H1 (cell line): Measurements from ENCODE around the gene ELOF1. TPM values are rescaled to one million over a fixed set of nuclear protein-coding genes. Genes with fewer than 3 reads are reported as not detected.

Experiments used
- CTCF ChIA-PET: fragments of 300-600 bp; sonication (Branson Sonifier 250); formaldehyde crosslinking; loops from one replicate; lab custom pipeline; 2021; ENCODE audit not compliant: partially characterized antibody; lab: Charles Lee
- POLR2A ChIA-PET: fragments of 300-600 bp; sonication (Branson Sonifier 250); formaldehyde crosslinking; loops from one replicate; lab custom pipeline; 2021; ENCODE audit warnings: inconsistent platforms; ENCODE audit not compliant: partially characterized antibody; lab: Charles Lee
- DNase-seq, 2 experiments: peaks; one replicate each; pipeline versions ENCODE4 v3.0.0 to v3.0.0-alpha.2; 2010 to 2022; ENCODE audit warnings: low spot score in 2 of 2, low read depth in 1 of 2, mixed read lengths in 1 of 2
- FAIRE-seq: peaks from 2 replicates; lab custom pipeline; 2011; peaks lifted over from hg19 to GRCh38; lab: Jason Lieb, UNC
- H2AFZ ChIP-seq: 2 replicates; pipeline ENCODE4 v1.8.1; 2012; ENCODE audit warnings: low read length, inconsistent platforms
- H2AK5ac ChIP-seq: 2 replicates; pipeline ENCODE4 v1.6.1; 2013; ENCODE audit warnings: low read depth, low read length
- H2BK120ac ChIP-seq: replicated peaks from 2 replicates; pipeline ENCODE3; 2013; ENCODE audit warnings: low read depth, low read length, inconsistent platforms
- H2BK12ac ChIP-seq: 2 replicates; pipeline ENCODE4 v1.6.1; 2013; ENCODE audit warnings: low read depth, low read length
- H2BK15ac ChIP-seq: 2 replicates; pipeline ENCODE4 v1.6.1; 2013; ENCODE audit warnings: low read length
- H2BK20ac ChIP-seq: 2 replicates; pipeline ENCODE4 v1.6.1; 2013; ENCODE audit warnings: low read length
- H2BK5ac ChIP-seq: 2 replicates; pipeline ENCODE4 v1.6.1; 2013; ENCODE audit warnings: low read depth, low read length
- H3K14ac ChIP-seq: 2 replicates; pipeline ENCODE4 v1.6.1; 2013; ENCODE audit warnings: inconsistent platforms; ENCODE audit not compliant: insufficient read length
- H3K18ac ChIP-seq: 2 replicates; pipeline ENCODE4 v1.6.1; 2013; ENCODE audit warnings: low read length; ENCODE audit errors: extremely low read depth
- H3K23ac ChIP-seq: 2 replicates; pipeline ENCODE4 v1.6.1; 2013; ENCODE audit warnings: inconsistent platforms; ENCODE audit not compliant: insufficient read length
- H3K23me2 ChIP-seq: 2 replicates; pipeline ENCODE4 v1.6.1; 2013; ENCODE audit warnings: low read depth, low read length
- H3K27ac ChIP-seq: 2 replicates; pipeline ENCODE4 v1.6.1; 2011; ENCODE audit warnings: low read depth, low read length, inconsistent platforms
- H3K27me3 ChIP-seq, 4 experiments: replicated peaks in 1 of 4; 1 replicate in 1 of 4; 2 replicates in 3 of 4; pipeline versions ENCODE4 v1.6.1 to v1.8.1; 2011 to 2013; ENCODE audit warnings: low read length in 3 of 4, mild to moderate bottlenecking in 3 of 4, inconsistent platforms in 2 of 4, mixed read lengths in 2 of 4, moderate library complexity in 1 of 4; ENCODE audit not compliant: control insufficient read depth in 3 of 4, insufficient read depth in 3 of 4; ENCODE audit errors: extremely low read depth in 1 of 4
- H3K36me3 ChIP-seq, 4 experiments: 2 replicates each; pipeline versions ENCODE4 v1.6.1 to v1.8.1; 2011 to 2013; ENCODE audit warnings: mild to moderate bottlenecking in 4 of 4, low read length in 3 of 4, moderate library complexity in 2 of 4, control low read depth in 1 of 4, inconsistent platforms in 1 of 4; ENCODE audit not compliant: insufficient read depth in 4 of 4, control insufficient read depth in 2 of 4
- H3K4ac ChIP-seq: replicated peaks from 2 replicates; pipeline ENCODE3; 2013; ENCODE audit warnings: low read length, low read depth, mixed read lengths, inconsistent platforms; ENCODE audit not compliant: insufficient read length
- H3K4me1 ChIP-seq, 4 experiments: replicated peaks in 1 of 4; 1 replicate in 1 of 4; 2 replicates in 3 of 4; pipeline versions ENCODE4 v1.6.1 to v1.8.1; 2011 to 2013; ENCODE audit warnings: low read length in 3 of 4, inconsistent platforms in 2 of 4, mixed read lengths in 1 of 4; ENCODE audit not compliant: insufficient read depth in 4 of 4, control insufficient read depth in 3 of 4
- H3K4me2 ChIP-seq, 2 experiments: 2 replicates each; pipeline versions ENCODE4 v1.6.1 to v1.8.1; 2011 to 2013; ENCODE audit warnings: low read depth in 2 of 2, low read length in 2 of 2, control low read depth in 1 of 2, inconsistent platforms in 1 of 2, mild to moderate bottlenecking in 1 of 2; ENCODE audit not compliant: insufficient read depth in 1 of 2
- H3K4me3 ChIP-seq, 4 experiments: fragments of 200-600, 300-600 bp in 1 of 4; sonication (generic), shearing (Covaris generic), sonication (Bioruptor Twin) in 1 of 4; 2 replicates each; pipeline versions ENCODE4 v1.5.1 to v1.8.1; 2011 to 2016; ENCODE audit warnings: low read length in 4 of 4, low read depth in 3 of 4, control low read depth in 2 of 4, inconsistent platforms in 2 of 4, mild to moderate bottlenecking in 2 of 4, mixed read lengths in 1 of 4, moderate library complexity in 1 of 4; ENCODE audit not compliant: insufficient read depth in 2 of 4; ENCODE audit errors: extremely low read depth in 1 of 4
- H3K56ac ChIP-seq: replicated peaks from 2 replicates; pipeline ENCODE3; 2013; ENCODE audit warnings: low read depth, mild to moderate bottlenecking, mixed read lengths, low read length, inconsistent platforms; ENCODE audit not compliant: insufficient read length
- H3K79me1 ChIP-seq: 2 replicates; pipeline ENCODE4 v1.6.1; 2013; ENCODE audit warnings: low read depth, low read length, control low read depth
- H3K79me2 ChIP-seq, 2 experiments: 2 replicates each; pipeline versions ENCODE4 v1.6.1 to v1.8.1; 2012 to 2013; ENCODE audit warnings: low read length in 2 of 2, mild to moderate bottlenecking in 2 of 2, inconsistent platforms in 1 of 2; ENCODE audit not compliant: insufficient read depth in 2 of 2, control insufficient read depth in 1 of 2
- H3K9ac ChIP-seq, 4 experiments: replicated peaks in 1 of 4; 1 replicate in 1 of 4; 2 replicates in 3 of 4; pipeline versions ENCODE4 v1.6.1 to v1.8.1; 2011 to 2013; ENCODE audit warnings: low read depth in 3 of 4, low read length in 3 of 4, control low read depth in 2 of 4, mild to moderate bottlenecking in 2 of 4, moderate library complexity in 2 of 4, inconsistent platforms in 1 of 4; ENCODE audit errors: extremely low read depth in 1 of 4
- H3K9me3 ChIP-seq, 2 experiments: 2 replicates each; pipeline versions ENCODE4 v1.6.1 to v1.8.1; 2012 to 2013; ENCODE audit warnings: mild to moderate bottlenecking in 2 of 2, moderate library complexity in 2 of 2, control low read depth in 1 of 2, inconsistent platforms in 1 of 2, low read depth in 1 of 2, low read length in 1 of 2, mixed read lengths in 1 of 2; ENCODE audit not compliant: insufficient read depth in 2 of 2
- H4K20me1 ChIP-seq, 2 experiments: replicated peaks in 1 of 2; 2 replicates each; pipeline versions ENCODE3 to v1.8.1; 2011 to 2013; ENCODE audit warnings: inconsistent platforms in 2 of 2, low read length in 2 of 2, mild to moderate bottlenecking in 1 of 2; ENCODE audit not compliant: insufficient read depth in 2 of 2, control insufficient read depth in 1 of 2
- H4K5ac ChIP-seq: 2 replicates; pipeline ENCODE4 v1.6.1; 2013; ENCODE audit warnings: low read length, low read depth, mixed read lengths, inconsistent platforms; ENCODE audit not compliant: insufficient read length
- H4K8ac ChIP-seq: 2 replicates; pipeline ENCODE4 v1.8.0; 2013; ENCODE audit warnings: mild to moderate bottlenecking, moderate library complexity, low read length, inconsistent platforms; ENCODE audit not compliant: insufficient read depth; ENCODE audit errors: extremely low read depth
- H4K91ac ChIP-seq: replicated peaks from 2 replicates; pipeline ENCODE3; 2013; ENCODE audit warnings: low read length, mixed read lengths, inconsistent platforms; ENCODE audit not compliant: insufficient read length
- ASH2L ChIP-seq: fragments of 200-600, 300-600 bp; sonication (generic); IDR thresholded peaks from one replicate; pipeline ENCODE4 v1.7.1; 2017; ENCODE audit warnings: low read length
- ATF3 ChIP-seq: IDR thresholded peaks from 2 replicates; pipeline ENCODE4 v1.6.1; 2011; ENCODE audit warnings: low read depth, mild to moderate bottlenecking, low read length; ENCODE audit not compliant: insufficient read depth
- BRCA1 ChIP-seq: IDR thresholded peaks from 2 replicates; pipeline ENCODE4 v1.6.1; 2012; ENCODE audit warnings: low read depth, low read length, improper control_type of control experiment
- CEBPB ChIP-seq: IDR thresholded peaks from 2 replicates; pipeline ENCODE4 v1.6.1; 2012; ENCODE audit warnings: low read depth, low read length
- CHD2 ChIP-seq: IDR thresholded peaks from 2 replicates; pipeline ENCODE4 v1.6.1; 2012; ENCODE audit warnings: low read length, improper control_type of control experiment
- EZH2 ChIP-seq: fragments of 200-600 bp; sonication (generic); IDR thresholded peaks from 2 replicates; pipeline ENCODE4 v1.7.1; 2012; ENCODE audit warnings: low read depth, mild to moderate bottlenecking, moderate library complexity, low read length, inconsistent platforms; ENCODE audit not compliant: severe bottlenecking
- HDAC2 ChIP-seq, 2 experiments: fragments of 300-600 bp in 1 of 2; sonication (generic) in 1 of 2; IDR thresholded peaks; 2 replicates each; pipeline ENCODE4 v1.6.1; 2011 to 2012; ENCODE audit warnings: low read depth in 2 of 2, low read length in 2 of 2, mild to moderate bottlenecking in 2 of 2, moderate library complexity in 2 of 2, borderline replicate concordance in 1 of 2, inconsistent platforms in 1 of 2
- KDM1A ChIP-seq: fragments of 200-600, 300-600 bp; sonication (generic); IDR thresholded peaks from 2 replicates; pipeline ENCODE4 v1.7.1; 2016; ENCODE audit warnings: mild to moderate bottlenecking, low read length, borderline replicate concordance
- KDM4A ChIP-seq: IDR thresholded peaks from one replicate; pipeline ENCODE4 v1.7.1; 2012; ENCODE audit warnings: low read depth, mild to moderate bottlenecking, moderate library complexity, low read length, inconsistent platforms; ENCODE audit not compliant: severe bottlenecking
- PHF8 ChIP-seq: fragments of 200-600 bp; sonication (generic); conservative IDR thresholded peaks from 2 replicates; pipeline ENCODE4 v1.7.1; 2012; ENCODE audit warnings: low read depth, mild to moderate bottlenecking, inconsistent platforms, low read length, moderate library complexity
- SIX5 ChIP-seq: IDR thresholded peaks from 2 replicates; pipeline ENCODE4 v1.6.1; 2011; ENCODE audit warnings: mild to moderate bottlenecking, low read depth, low read length
- TCF12 ChIP-seq: IDR thresholded peaks from 2 replicates; pipeline ENCODE4 v1.6.1; 2011; ENCODE audit warnings: low read depth, mild to moderate bottlenecking, low read length
- WGBS, 2 experiments: shearing (Covaris generic) in 1 of 2; methylation state at CpG; one replicate each; pipeline versions ENCODE4 v1.1.6 to v1.1.7; 2013 to 2015; ENCODE audit warnings: low lambda C conversion rate in 2 of 2, mixed read lengths in 2 of 2, inconsistent platforms in 1 of 2, low coverage in 1 of 2, missing lambda C conversion rate in 1 of 2; ENCODE audit not compliant: insufficient replicate concordance in 2 of 2, insufficient coverage in 1 of 2, insufficient read length in 1 of 2; ENCODE audit errors: extremely low coverage in 1 of 2, missing lambda C conversion rate in 1 of 2; 5-methylcytosine and 5-hydroxymethylcytosine counted together
- polyA plus RNA-seq, 7 experiments: library from polyadenylated mRNA; depleted of rRNA in 3 of 7; stranded (reverse) in 5 of 7; unstranded in 2 of 7; fragments of >200 nt in 5 of 7; fragments of 200-250 nt in 2 of 7; gene quantifications; 1 replicate in 5 of 7; 2 replicates in 1 of 7; 4 replicates in 1 of 7; pipeline versions ENCODE4 v1.2.1 to v1.2.3, GENCODE V29; 2011 to 2013; ENCODE audit warnings: missing spikeins in 2 of 7, mixed read lengths in 2 of 7
- total RNA-seq: library from RNA; stranded (reverse); fragmentation: NEBNext Ultra II Directional; extraction: Animal tissue kit (Norgen Biotek cat#: 25700); gene quantifications from 2 replicates; pipeline ENCODE4 v1.2.1, GENCODE V29; 2021

Gene ELOF1
- total and polyA plus RNA-seq, 2 of the 8 experiments (the other 6 are each of a cell fraction or from before 2014, with no cell fraction given), result 84.2 to 101 TPM

GRCh38 chr19:11598746-11599145 is 39.7 kb upstream of the ELOF1 start:
- no peak overlapping the region for H3K14ac ChIP-seq
- no peak overlapping the region for H2BK5ac ChIP-seq
- H3K27me3 ChIP-seq, result no peaks in the 10 kb centered on the region
- 95% methylated on average over 2 of the region's 2 CpGs; no CpG with 5 or more reads in 1 of the 2 experiments for WGBS, 2 experiments
- no peak overlapping the region for H4K91ac ChIP-seq
- H3K4me3 ChIP-seq, result peak overlapping the region in 1 of 4 experiments; percentile 97; a peak in 2 of 8 replicates
- no peak overlapping the region for H4K8ac ChIP-seq
- no peak overlapping the region for H3K4ac ChIP-seq
- no peak overlapping the region for H3K23ac ChIP-seq
- no peak overlapping the region for H2BK15ac ChIP-seq
- ChIA-PET POLR2A (interaction anchor here (1.0 kb wide), 1 partner anchor 22 kb away, joined by 3 read pairs; no protein-coding TSS in a partner anchor), CTCF (interaction anchor here (1.2 kb wide), 1 partner anchor 10 kb away, joined by 5 read pairs; no protein-coding TSS in a partner anchor)
- H3K18ac ChIP-seq, result no peak overlapping the region
- peak overlapping the region; percentile 59 to 66; a peak in 1 of 4 replicates for H3K4me2 ChIP-seq
- H3K9me3 ChIP-seq, result no peaks in the 10 kb centered on the region; a peak in 1 of 4 replicates
- H3K36me3 ChIP-seq, result peaks cover 0 to 15% (median 0%) of the 10 kb centered on the region in 4 experiments; a peak in 3 of 8 replicates
- no peak overlapping the region for H2AFZ ChIP-seq
- H4K5ac ChIP-seq, result no peak overlapping the region
- peaks cover 0 to 7% (median 3%) of the 10 kb centered on the region in 4 experiments; a peak in 3 of 7 replicates for H3K4me1 ChIP-seq
- no peak overlapping the region for H2AK5ac ChIP-seq
- H3K79me1 ChIP-seq, result peaks cover 6% of the 10 kb centered on the region
- H2BK120ac ChIP-seq, result no peak overlapping the region
- H3K79me2 ChIP-seq, result peaks cover 8 to 56% of the 10 kb centered on the region in 2 experiments; a peak in 3 of 4 replicates
- DNase-seq (no peak), FAIRE-seq (no peak)
- H3K27ac ChIP-seq, result no peak overlapping the region
- H3K23me2 ChIP-seq, result no peaks in the 10 kb centered on the region; the same call in 1 of the 2 replicates
- no peak overlapping the region for H2BK12ac ChIP-seq
- H2BK20ac ChIP-seq, result no peak overlapping the region
- H3K56ac ChIP-seq, result no peak overlapping the region
- H3K9ac ChIP-seq, result no peak overlapping the region
- H4K20me1 ChIP-seq, result peaks cover 0 to 7% of the 10 kb centered on the region in 2 experiments
- TF ChIP-seq KDM4A (no peak), ATF3 (no peak), SIX5 (no peak), BRCA1 (no peak), ASH2L (no peak), PHF8 (no peak), HDAC2 (IDR thresholded peaks at IDR 0.05; ENCODE audit: borderline replicate concordance in 1 of 2, low read depth in 2 of 2, low read length in 2 of 2) (no peak), CEBPB (no peak), KDM1A (no peak), CHD2 (no peak), TCF12 (no peak), EZH2 (no peak)
